Measurements from ENCODE around the gene PPP1R36. TPM values are rescaled to one million over a fixed set of nuclear protein-coding genes. Genes with fewer than 3 reads are reported as not detected.

PPP1R36 gene
- total RNA-seq, 2 donors from 2014 or later, result 4.4 to 5.6 TPM

- Histone ChIP-seq H3K27me3 (no peaks in the 10 kb centered on the region), H3K4me1 (peaks cover 8% of the 10 kb centered on the region), H3K36me3 (replicated peaks in 1 of 2; ENCODE audit: insufficient read depth in 1 of 2, low read depth in 2 of 2) (no peaks in the 10 kb centered on the region), H3K4me3 (no peak overlapping the region), H3K27ac (no peak overlapping the region), H3K9me3 (no peaks in the 10 kb centered on the region)
- 76 to 90% methylated on average over 2 of the region's 2 CpGs for WGBS, 2 donors
- intact Hi-C loops (cut with DNase I), result no loop called here
- ATAC-seq (no peak), DNase-seq (no peak)
- no peak for TF ChIP-seq CTCF (IDR thresholded peaks at IDR 0.05)
- no peak for TF ChIP-seq POLR2A (IDR thresholded peaks at IDR 0.05)
Measured at GRCh38 chr14:64638625-64639024, 88.9 kb downstream of the PPP1R36 start.

Small RNAs within 50 kb of the gene (small RNA-seq; reads per million reads assigned to genes)
- not detected for gene AL049869.4

Other genes with a start within 250 kb of the PPP1R36 start
- 10 to 100 TPM; 20.2 to 29.3 TPM for gene MTHFD1, start 161.6 kb upstream of the PPP1R36 start, total RNA-seq
- gene AKAP5, start 84.5 kb upstream of the PPP1R36 start, total RNA-seq, result under 1 TPM in 1 of 2 donors, not detected in 1; under 0.01 TPM
- 10 to 100 TPM in 1 of 2 donors, 1 to 10 TPM in 1; 7.9 to 10.6 TPM for gene ZBTB25, start 46.1 kb upstream of the PPP1R36 start, total RNA-seq
- 10 to 100 TPM; 28.5 to 43.8 TPM for gene ZBTB1, start 45.2 kb upstream of the PPP1R36 start, total RNA-seq
- gene HSPA2, start 9.2 kb upstream of the PPP1R36 start, total RNA-seq, result 10 to 100 TPM in 1 of 2 donors, 1 to 10 TPM in 1; 4.0 to 19.7 TPM
- gene PLEKHG3, start 154.5 kb downstream of the PPP1R36 start, total RNA-seq, result 10 to 100 TPM; 34.5 to 40.2 TPM

Data from body of pancreas (tissue), 4 donors.